Thoracic aorta (tissue), 2 donors: Measurements from ENCODE around the gene ERGIC1. TPM values are rescaled to one million over a fixed set of nuclear protein-coding genes. Genes with fewer than 3 reads are reported as not detected.

Experiments used
- ATAC-seq: fragments of 150-250 bp; one replicate; pipeline ENCODE4 v1.8.0; 2017; ENCODE audit warnings: low read depth; ENCODE audit not compliant: insufficient number of reproducible peaks, low FRiP score
- DNase-seq: peaks from one replicate; pipeline ENCODE4 v3.0.0-alpha.2; 2020; ENCODE audit warnings: low spot score
- H3K27ac ChIP-seq, 2 donors: fragments of 200-600 bp; sonication (generic); 1 replicate in 1 of 2; 2 replicates in 1 of 2; pipeline ENCODE4 v1.5.1; 2016; ENCODE audit warnings: mild to moderate bottlenecking in 2 of 2, moderate library complexity in 2 of 2
- H3K27me3 ChIP-seq: fragments of 200-600 bp; sonication (generic); replicated peaks from 2 replicates; pipeline ENCODE4 v1.6.0; 2016; ENCODE audit warnings: mild to moderate bottlenecking; ENCODE audit not compliant: insufficient read depth
- H3K36me3 ChIP-seq: fragments of 200-600 bp; sonication (generic); one replicate; pipeline ENCODE4 v1.5.1; 2016
- H3K4me1 ChIP-seq, 2 donors: fragments of 200-600 bp; sonication (generic); 1 replicate in 1 of 2; 2 replicates in 1 of 2; pipeline versions ENCODE4 v1.5.1 to v1.6.0; 2016; ENCODE audit warnings: low read depth in 2 of 2, mild to moderate bottlenecking in 1 of 2; ENCODE audit not compliant: control insufficient read depth in 1 of 2
- H3K4me3 ChIP-seq: fragments of 200-600 bp; sonication (generic); 2 replicates; pipeline ENCODE4 v1.5.1; 2016; ENCODE audit warnings: mild to moderate bottlenecking
- H3K9me3 ChIP-seq: fragments of 200-600 bp; sonication (generic); 2 replicates; pipeline ENCODE4 v1.5.1; 2016
- total RNA-seq, 2 donors: library from RNA; depleted of rRNA; stranded (reverse); fragments of >200 nt; gene quantifications; one replicate each; pipeline versions ENCODE4 v1.1.0 to v1.2.3, GENCODE V29; 2016
- TF ChIP-seq, protein P1 (sequence below): fragments of 200-600 bp; sonication (generic); IDR thresholded peaks from one replicate; pipeline ENCODE4 v1.5.1; 2019; ENCODE audit warnings: antibody characterized with exemption

ERGIC1 gene
- total RNA-seq, 2 donors from 2014 or later, result 141 to 230 TPM

DNA sequence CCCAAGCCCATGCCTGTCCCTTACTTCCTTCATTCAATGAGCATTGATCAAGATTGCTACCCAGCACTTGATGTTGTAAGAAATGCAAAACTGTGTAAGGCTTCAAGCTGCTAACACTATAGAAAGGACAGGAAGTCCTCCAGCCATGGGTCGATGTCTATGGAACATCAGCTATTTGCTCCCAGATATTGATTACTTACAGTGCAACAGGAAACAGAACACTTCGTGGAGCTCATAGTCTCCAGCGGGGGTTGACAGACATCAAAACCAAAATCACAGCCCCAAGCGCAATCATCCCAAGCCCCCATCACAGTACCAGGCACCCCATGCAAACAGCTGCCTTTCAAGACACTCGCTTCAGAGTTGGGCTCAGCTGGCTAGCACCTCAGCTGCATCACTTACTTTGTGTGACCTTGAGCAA, 36.3 kb upstream of the ERGIC1 start:
- no peak overlapping the region for H3K4me3 ChIP-seq
- DNase-seq (no peak), ATAC-seq (no peak)
- no peaks in the 10 kb centered on the region for H3K9me3 ChIP-seq
- H3K27ac ChIP-seq, result peak overlapping the region; percentile 92 to 96
- TF ChIP-seq, protein P1, sequence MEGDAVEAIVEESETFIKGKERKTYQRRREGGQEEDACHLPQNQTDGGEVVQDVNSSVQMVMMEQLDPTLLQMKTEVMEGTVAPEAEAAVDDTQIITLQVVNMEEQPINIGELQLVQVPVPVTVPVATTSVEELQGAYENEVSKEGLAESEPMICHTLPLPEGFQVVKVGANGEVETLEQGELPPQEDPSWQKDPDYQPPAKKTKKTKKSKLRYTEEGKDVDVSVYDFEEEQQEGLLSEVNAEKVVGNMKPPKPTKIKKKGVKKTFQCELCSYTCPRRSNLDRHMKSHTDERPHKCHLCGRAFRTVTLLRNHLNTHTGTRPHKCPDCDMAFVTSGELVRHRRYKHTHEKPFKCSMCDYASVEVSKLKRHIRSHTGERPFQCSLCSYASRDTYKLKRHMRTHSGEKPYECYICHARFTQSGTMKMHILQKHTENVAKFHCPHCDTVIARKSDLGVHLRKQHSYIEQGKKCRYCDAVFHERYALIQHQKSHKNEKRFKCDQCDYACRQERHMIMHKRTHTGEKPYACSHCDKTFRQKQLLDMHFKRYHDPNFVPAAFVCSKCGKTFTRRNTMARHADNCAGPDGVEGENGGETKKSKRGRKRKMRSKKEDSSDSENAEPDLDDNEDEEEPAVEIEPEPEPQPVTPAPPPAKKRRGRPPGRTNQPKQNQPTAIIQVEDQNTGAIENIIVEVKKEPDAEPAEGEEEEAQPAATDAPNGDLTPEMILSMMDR, result no peak
- H3K4me1 ChIP-seq, result peaks cover 43 to 84% of the 10 kb centered on the region in 2 donors
- no peaks in the 10 kb centered on the region for H3K27me3 ChIP-seq
- no peaks in the 10 kb centered on the region for H3K36me3 ChIP-seq

DNA sequence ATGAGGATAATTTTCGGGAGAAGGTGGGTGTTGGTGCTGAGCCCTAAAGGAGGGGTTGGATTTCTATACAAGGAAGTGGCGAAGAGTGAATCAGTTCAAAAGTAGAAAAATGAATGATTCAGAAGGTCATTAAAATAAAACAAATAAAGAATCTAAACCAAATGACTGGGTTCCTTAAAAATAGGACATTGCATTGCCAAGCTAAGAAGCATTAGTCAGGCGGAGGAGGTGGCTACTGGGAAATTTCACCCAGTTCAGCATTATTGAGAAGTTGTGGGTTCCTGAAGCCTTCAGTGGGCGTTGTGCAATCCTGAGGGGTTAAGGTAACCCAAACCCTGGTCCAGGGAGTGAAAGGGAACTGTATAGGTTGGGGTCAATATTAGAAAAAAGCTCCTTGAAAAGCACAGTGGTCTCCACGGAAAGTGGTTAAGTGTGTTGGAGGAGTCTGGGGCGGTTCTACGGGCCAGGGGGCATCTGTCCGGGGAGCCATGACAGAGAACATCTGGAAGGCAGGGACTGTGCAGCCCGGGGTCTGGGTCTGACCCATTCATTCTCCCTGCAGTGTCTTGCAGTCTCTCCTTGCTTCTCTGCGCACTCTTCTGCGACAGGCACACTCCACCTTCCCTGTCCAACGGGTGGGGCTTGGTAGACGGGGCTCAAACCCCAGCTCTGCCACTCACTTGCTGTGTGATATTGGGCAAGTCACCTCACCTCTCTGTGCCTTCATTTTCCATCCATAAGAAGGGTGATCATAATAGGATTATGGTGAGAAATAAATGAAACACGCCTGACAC, 35.4 kb upstream of the ERGIC1 start:
- Histone ChIP-seq H3K27me3 (no peaks in the 10 kb centered on the region), H3K4me1 (peaks cover 41 to 76% of the 10 kb centered on the region in 2 donors), H3K27ac (peak overlapping the region; percentile 92 to 96), H3K9me3 (no peaks in the 10 kb centered on the region), H3K36me3 (no peaks in the 10 kb centered on the region), H3K4me3 (peak overlapping the region; percentile 9)
- TF ChIP-seq, protein P1, result no peak
- peak; percentile 46 for DNase-seq
- peak; percentile 61 for ATAC-seq

GRCh38 chr5:172799416-172799815, 34.6 kb upstream of the ERGIC1 start:
- Histone ChIP-seq H3K4me1 (peaks cover 35 to 68% of the 10 kb centered on the region in 2 donors), H3K4me3 (no peak overlapping the region), H3K9me3 (no peaks in the 10 kb centered on the region), H3K27ac (peak overlapping the region; percentile 63 to 96), H3K27me3 (no peaks in the 10 kb centered on the region), H3K36me3 (no peaks in the 10 kb centered on the region)
- DNase-seq (no peak), ATAC-seq (no peak)
- TF ChIP-seq, protein P1, result no peak

- H3K27me3 ChIP-seq, result no peaks in the 10 kb centered on the region
- H3K36me3 ChIP-seq, result no peaks in the 10 kb centered on the region
- no peak overlapping the region for H3K4me3 ChIP-seq
- no peaks in the 10 kb centered on the region for H3K9me3 ChIP-seq
- peak overlapping the region; percentile 63 to 96 for H3K27ac ChIP-seq
- ATAC-seq (no peak), DNase-seq (peak; percentile 54)
- TF ChIP-seq, protein P1, result no peak
- H3K4me1 ChIP-seq, result peaks cover 31 to 61% of the 10 kb centered on the region in 2 donors
These were observed 33.9 kb upstream of the ERGIC1 start for GRCh38 chr5:172800088-172800551.

DNA sequence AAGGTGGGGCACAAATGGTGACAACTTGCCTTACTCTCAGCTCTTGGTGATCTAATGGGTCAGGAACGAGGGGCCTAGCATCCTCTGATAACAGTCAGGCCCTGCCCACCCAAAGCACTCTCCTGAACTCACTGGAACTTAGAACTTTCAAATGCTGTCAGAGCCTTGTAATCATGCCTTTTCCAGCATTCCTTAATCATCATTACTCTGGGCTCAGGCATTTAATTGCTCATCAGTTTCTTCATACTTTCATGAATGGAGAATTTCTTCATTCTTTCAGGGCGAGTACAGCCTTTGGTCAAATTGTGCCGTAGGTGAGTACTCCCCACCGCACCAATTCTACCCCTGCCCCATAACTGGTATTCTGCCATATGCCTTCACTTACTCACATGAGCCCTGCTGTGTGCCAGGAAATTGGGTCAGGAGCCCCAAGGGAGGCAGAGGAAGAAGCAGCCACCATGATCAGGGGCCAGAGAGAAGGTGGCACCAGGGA, 32.8 kb upstream of the ERGIC1 start:
- DNase-seq (peak; percentile 46), ATAC-seq (peak; percentile 27)
- Histone ChIP-seq H3K9me3 (no peaks in the 10 kb centered on the region), H3K36me3 (no peaks in the 10 kb centered on the region), H3K4me1 (peaks cover 25 to 53% of the 10 kb centered on the region in 2 donors), H3K27ac (peak overlapping the region; percentile 43 to 47), H3K27me3 (no peaks in the 10 kb centered on the region), H3K4me3 (no peak overlapping the region)
- TF ChIP-seq, protein P1, result no peak
